HG03342 (cell line): Measurements from ENCODE around the gene IP6K3.

Source experiments
- ATAC-seq: cut with Tn5 transposase; IDR thresholded peaks from one replicate; pipeline ENCODE4 v1.9.1; 2021; ENCODE audit warnings: mild to moderate bottlenecking, moderate library complexity; ENCODE audit not compliant: unreplicated experiment

Gene IP6K3, protein sequence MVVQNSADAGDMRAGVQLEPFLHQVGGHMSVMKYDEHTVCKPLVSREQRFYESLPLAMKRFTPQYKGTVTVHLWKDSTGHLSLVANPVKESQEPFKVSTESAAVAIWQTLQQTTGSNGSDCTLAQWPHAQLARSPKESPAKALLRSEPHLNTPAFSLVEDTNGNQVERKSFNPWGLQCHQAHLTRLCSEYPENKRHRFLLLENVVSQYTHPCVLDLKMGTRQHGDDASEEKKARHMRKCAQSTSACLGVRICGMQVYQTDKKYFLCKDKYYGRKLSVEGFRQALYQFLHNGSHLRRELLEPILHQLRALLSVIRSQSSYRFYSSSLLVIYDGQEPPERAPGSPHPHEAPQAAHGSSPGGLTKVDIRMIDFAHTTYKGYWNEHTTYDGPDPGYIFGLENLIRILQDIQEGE

DNA sequence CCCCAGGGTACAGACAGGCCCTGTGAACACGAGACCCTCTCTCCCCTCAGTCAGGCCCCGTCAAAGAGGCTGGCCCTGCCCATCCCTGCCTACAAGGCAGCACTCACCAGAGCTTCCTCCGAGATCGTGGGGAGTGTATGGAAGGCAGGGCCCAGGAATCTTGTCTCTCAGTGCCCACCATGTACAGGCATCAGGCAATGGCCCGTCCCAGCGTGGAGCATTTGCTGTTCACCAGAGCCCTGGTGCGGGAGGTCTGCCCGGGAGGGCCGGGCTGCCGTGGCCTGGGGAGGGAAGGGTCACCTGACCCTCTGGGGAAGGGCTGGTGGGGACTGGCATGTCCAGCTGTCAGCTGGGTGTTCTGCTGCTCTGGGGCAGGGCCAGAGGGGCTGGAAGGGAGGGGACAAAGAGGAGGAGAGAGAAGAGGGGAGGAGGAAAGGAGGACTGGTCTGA lies at the start of gene IP6K3:
TSS of gene IP6K3 (minus strand) at position 255 of the 450 bp plus-strand sequence. CDS start 11,429 bp downstream, outside the sequence.
- ATAC-seq = no peak

DNA sequence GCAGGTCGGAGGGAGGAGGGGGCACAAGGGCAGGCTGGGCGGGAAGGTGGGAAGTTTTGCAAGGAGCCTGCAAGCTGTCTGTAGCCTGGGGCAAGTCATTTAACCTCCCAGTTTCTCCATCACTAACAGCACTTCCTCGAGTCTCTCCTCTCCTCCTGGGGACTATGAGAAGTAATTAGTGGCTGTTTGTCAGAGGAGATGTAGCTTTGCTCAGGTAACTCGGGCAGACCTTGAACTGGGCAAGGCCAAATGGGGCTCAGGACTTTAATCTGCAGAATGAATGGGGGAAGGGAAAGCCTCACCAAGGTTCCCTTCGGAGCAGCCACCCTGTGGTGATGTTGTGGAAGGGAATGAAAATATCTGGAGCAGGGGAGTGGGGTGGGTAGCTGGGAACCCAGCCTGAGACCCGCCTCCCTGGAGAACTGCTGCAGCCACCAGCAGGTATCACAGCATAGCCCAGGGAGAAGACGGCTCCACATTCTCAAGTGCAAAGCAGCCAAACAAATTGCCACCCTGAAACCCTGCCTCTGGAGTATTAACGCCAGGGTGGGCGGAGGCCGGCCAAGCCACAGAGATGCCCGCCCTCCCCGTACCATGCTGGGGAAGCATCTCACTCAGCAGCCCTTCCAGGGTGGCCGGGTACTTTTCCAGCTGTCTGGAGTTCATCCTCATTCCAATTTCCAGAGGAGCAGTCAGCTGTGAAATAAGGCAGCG lies 48.4 kb upstream of the IP6K3 start:
- ATAC-seq = no peak

DNA sequence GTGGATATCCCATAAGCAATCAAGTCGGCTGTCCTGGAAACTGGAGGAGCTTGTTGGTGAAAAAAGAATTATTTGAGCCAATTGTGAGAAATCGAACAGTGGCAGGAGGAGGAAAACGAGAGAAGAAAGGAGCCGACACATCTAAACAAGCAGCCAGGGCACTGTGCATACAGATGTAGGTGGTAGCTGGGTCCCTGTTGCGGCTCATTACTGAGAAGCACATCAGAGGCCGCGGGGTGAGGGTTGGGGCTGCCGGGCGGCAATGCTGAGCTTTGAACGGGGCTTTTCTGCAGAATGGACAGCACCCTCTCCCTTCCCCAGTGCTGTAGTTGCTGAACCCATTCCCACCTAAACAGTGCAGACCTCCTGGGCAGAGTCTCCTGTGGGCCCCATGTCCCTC lies 46.3 kb upstream of the IP6K3 start:
- no peak for ATAC-seq

DNA sequence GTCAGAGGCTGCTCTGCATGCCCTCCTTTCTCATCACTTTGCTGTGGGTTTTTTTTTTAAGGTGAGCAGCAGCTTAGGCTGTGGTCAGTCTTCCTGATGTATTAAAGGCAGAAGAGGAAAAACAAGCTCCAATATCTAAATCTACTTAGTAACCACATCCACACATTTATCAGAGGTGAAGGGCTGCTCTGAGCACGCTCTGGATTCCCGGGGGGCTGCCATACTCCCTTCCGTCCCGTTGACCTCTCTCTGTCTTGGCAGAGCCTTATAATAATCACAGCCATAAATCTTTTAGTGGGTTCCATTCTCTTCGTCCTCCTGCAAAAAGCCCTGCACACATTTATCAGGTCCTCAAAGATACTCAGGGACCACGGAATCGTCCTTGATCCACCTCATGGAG lies 44.9 kb upstream of the IP6K3 start:
- no peak for ATAC-seq

DNA sequence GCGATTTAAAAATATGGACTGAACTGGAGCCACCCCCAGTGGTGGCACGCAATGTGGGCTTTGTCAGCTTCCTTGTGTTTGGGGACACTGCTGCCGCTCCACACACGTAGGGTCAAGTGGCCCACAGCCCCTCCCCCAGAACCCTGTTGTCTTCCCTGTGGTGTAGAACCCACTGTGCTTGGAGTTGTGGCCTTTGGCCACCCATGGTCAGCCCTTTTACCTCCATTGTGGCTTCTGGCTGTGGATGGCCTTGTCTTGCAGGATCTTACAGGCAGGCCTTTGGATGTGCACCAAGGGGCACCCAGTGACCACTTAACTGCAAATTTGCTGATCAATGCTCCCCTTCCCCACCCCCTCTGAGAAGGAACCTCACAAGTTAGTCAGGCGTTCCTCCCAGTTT lies 44.2 kb upstream of the IP6K3 start:
- ATAC-seq = no peak

DNA sequence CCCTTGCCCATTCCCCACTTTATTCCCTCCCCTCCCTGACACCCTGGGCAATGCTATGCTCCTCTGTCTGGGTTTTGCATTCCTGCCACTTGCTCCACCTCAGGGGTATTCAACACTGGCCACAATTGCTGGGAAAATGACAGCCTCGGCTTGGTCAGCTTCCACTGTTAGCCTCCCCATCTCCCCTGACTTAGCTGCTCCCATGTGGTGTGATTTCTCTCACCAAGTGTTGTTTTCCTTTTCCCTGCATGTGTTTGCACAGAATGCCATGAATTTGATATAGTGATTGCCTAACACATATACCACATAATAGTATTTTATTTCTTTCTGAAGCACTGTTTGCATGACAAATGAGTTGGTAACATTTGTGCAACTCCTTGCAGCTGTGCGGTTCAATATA lies 43.7 kb upstream of the IP6K3 start:
- ATAC-seq = no peak

DNA sequence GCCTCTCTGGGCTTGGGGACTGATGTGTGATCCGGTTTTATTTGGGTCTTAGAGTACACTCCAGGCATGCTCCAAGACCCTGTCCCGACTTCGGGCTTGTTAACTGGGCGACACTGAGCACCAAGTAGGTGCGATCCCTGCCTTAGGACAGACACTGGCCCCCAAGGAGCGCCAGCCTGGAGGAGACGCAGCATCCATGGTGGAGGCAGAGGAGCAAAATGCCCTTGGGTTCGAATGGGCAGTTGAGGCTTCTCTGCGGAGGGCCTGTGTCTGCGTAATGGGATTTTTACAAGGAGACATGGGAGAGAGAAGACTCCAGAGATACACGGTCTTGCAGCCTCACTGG lies 42.8 kb upstream of the IP6K3 start:
- ATAC-seq = no peak

DNA sequence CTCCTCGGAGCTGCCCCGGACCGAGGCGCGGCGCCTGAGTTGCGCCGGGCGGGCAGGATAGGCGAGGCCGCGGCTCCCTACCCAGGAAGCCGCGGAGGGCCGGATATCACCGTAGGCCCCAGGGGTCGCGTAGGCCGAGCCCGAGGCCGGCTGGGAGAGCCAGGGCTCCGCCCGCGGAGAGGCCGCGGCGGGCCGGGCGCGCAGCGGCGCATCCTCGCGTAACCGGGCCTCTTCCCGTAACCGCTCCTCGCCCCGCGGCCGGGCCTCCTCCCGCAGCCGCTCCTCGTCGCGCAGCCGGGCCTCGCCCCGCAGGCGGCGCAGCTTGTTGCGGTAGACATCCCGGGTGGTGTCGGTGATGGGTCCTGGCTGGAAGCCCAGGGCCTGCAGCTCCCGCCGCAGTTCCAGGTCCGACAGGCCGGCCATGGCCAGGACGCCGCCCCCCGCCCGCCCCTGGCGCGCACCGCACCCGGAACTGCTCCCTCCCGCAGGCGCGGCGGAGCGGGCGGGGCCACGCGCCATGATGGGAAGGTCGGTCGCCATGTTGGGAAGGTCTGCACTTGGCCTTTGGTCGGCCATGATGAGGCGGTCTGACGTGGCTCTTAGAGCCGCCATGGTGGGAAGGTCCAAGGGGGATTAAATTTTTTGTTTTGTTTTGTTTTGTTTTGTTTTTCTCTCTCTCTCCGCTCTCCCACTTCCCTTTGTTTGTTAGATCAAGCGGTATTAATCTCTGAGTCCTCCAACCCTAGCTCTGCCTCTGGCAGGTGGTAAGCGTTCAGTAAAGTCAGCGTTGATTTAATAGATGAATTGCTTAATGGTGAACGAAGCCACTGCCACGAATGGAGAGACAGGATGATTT lies 42.2 kb upstream of the IP6K3 start, which contains the start of gene LEMD2:
TSS of gene LEMD2 (minus strand) at position 437 of the 856 bp plus-strand sequence. CDS start at position 423, 14 bp downstream.
- peak; percentile 82 for ATAC-seq

DNA sequence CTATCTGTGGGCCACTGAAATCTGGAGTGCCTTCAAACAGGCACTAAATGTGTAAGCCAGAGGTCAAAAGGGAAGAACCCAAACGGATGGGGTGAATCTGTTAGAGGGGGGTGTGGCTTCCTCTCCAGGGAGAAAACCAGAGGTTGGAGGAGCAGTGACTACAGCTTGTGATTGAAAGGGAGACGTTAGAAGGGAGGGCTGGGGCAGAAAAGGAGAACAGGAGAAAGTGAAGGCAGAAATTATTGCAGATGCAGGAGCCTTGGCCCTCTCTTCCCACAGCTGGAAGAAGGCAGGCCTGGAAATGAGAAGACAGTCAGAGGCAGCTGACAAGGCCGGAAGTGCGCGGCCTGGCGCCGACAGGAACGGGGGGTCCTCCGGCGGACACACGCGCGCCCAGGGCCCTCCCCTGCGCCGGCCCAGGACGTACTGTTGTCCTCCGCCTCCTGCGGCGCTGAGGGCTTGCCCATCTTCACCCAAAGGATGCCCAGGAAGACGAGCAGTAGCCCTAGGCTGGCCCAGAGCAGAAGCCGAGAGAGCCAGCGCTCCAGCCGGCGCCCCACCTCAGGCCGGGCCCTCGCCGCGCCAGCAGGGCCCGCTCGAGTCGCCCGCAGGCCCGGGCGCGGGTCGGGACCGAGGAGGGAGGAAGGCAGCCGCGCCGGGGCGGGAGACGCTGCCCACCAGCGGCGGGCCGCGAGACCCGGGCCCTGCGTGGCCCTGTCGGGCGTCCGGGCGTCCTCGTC lies 41.4 kb upstream of the IP6K3 start:
- ATAC-seq = peak; percentile 37

DNA sequence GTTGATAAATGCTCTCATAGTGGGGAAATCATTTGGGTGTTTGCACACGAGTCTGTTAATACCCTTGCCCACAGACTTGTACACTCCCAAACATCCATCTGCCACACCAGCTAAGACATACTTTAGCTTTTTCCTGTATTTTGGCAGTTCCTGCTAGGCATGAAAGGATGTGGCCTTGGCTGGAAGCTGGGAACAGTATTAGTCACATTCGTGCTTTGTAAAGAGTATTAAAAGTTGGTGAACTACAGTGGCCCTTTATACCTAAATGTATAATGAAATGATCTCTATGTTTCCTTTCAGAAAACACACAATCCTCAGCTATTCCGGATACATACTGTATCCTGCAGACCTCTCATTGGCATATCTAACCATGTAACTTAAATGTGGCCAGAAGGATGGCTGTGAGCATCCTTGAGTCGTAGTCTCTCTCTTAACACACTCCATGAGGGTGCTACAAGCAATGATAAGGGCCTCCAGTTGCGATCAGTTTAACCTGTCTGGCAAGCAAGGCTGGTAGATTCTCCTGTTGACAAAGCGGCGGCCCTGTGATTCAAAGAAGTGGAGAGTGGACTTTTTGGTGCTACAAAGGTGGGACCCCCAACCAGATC lies 40.7 kb upstream of the IP6K3 start:
- ATAC-seq = no peak

DNA sequence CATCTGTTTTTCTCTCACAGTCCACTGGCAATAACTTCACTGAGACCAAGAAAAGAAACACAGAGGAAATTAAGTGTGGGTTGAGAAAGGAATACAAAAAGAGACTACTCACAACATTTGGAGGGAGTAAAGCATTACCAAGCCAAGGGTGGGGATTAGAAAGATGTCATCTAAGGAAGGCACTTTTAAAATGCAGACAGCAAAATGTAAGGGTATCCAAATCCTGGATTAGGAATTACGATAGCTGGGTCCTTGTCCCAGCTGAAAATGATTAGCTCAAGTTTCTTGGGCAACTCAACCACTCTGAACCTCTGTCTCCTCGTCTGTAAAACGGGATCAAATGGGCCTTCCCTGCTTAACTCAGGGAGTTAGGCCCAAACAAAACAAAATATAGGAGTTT lies 40.0 kb upstream of the IP6K3 start:
- ATAC-seq = no peak

DNA sequence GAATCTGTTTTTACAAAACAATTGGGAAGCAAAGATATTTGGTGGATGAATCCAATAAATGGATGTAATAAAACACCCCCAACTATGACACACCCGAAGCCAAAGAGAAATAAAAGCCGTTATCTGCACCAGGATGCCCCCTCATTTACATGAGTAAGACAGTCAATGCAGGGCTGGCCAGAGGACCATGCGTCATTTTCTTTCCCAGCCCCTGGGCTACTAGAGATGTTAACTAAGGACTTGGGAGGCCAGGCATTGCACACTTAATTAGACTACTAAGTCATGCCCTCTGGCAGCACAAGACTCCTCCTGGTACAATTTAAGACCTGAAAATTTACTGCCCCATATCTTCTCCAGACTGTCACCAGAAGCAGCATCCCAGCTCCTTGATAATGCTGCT lies 39.1 kb upstream of the IP6K3 start:
- ATAC-seq = no peak

DNA sequence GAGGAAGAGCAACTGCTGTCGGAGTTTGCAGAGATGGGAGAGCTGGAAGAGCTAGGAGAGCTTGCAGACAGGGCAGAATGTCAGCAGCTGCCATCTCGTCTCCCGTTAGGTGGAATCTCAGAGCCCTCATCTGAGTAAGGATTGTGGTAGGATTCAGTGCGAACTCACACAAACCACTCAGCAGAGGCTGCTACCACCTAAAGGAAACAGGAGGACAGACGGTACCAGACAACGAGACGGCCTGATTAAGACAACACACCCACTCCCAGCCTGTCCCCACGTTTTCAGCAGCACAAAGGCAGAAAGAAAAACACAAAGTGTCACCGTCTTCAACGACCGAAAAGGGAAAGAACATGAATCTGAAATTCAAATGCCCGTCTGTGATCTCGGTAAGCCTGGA lies 38.1 kb upstream of the IP6K3 start:
- no peak for ATAC-seq

DNA sequence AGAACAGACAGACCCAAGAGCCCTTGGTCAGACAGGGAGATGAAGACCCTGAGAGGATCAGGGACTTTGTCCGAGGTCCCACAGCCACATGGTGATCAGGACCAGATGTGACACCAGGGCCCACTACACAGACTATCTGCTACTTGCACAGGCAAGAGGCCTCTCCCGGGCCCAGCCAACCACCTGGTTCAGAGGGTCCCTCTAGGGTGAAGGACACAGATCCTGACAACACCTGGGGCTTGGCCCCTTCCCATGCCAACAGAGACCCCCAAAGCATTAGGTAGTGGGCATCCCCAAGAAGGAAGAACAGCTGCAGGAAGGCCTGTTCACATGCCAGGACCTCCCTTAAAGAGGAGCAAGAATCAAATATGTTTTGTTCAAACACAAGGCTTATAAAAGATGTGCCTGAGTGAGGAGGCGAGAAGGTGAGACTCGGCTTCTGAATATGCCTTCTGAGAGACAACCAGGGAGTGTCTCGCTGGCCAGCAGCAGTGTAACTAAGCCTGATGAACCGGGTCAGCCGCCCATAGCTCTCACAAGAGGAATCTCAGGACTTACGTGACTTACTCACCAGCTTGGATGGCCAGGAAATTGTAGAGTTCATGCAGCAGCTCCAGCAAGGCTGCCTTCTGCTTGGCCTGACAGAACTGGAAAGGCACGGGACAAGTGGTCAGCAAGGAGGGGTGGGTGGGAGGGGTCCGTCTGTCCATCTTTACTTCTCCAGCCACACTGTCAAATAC lies 37.2 kb upstream of the IP6K3 start:
- no peak for ATAC-seq

DNA sequence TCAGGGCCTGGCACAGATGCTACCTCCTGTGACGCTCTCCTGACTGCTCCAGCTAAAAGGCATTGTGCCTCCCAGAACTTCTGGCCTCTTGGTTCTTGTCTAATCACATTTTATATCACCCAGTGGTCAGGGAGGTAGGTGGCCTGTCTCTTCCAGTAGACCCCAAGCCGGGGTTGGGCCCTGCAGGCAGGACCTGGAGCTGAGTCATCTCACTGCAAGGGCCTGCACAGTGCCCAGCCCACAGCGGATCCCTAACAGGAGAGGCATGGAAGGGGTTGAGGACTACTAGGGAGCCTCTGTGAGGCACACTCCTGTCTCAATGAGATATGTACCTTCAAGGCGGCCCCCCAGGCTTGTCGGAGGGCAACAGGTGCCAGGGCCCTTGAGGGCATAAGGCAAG lies 35.9 kb upstream of the IP6K3 start:
- ATAC-seq = no peak

DNA sequence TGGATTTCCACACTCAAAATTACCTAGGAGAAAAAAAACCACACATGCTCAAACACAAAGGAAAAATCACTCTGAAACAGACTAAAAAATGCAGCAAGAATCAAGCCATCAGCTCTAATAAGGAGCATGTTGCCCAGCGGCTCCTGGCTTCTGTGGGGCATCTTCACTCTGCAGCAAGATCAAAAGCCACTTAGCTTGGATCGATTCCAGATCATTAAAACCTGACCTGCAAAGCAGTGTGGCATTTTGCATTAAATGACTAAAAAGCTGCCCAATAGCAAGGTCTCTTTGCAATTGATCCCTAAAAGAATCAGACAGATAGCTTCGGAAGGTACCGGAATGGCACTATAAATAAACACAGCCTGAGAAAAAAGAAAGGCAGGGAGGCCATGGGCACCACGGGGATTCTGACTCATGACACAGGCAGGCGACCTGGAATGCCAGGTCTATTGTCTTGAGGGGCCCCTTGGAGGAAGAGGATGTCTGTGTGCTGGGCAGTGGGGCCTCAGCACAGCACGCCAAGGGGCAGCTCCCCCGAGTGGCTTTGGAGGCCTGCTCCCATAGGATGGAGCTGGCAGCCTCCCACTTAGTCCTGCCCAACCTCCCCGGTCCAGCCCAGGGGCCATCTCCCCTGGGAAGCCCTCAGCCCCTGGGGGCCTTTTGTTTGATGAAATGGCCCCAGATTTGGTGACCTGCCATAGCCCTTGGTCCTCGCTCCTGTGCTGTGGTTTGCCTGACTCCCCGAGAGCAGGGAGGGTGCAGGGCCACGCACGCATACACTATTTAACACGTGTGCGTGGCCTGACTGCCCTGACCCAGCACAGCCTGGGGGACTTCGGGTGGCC lies 34.6 kb upstream of the IP6K3 start:
- ATAC-seq = no peak

DNA sequence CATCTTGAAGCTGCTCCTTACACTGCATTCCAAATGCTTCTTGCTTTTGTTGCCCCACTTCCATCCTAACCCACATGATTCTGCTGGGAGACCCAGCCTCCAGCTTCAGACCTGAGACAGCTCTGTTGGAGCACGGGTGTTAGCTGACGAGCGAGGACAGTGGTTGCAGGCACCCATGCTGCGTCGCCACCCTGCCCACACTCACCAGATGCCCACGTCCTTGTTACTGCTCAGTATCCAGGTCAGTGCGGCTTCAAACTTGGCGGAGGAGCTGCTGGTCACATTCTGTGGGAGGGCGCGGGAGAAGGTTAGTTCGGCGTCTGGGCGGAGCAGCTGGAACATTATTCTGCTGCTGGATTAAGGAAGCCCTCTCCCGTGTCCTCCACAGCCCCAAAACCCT lies 33.2 kb upstream of the IP6K3 start:
- ATAC-seq = no peak

DNA sequence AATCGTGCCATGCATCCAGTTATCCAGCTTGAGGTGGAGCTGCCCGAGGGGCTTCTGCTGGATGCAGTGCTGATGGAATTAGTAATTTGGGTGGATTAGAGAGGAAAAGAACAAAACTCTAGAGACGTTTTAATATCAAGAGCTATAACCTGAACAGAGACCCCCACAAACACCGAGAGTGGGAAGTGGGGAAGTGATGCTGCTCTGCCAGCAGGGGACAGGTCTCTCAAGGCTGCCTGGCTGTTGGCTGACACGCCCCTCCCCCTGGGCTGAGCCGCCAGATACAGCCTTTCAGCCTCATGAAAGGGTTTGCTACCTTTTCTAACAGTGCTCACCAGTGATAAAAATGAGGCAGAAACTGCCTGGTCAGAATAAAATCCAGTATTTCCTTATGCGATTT lies 32.6 kb upstream of the IP6K3 start:
- no peak for ATAC-seq
